Measurements from ENCODE around the gene HLF.

HLF gene

GRCh38 chr17:55286681-55287589, 22.2 kb downstream of the HLF start:
- peaks cover 16% of the 10 kb centered on the region for H3K4me1 Mint-ChIP-seq
- no peak overlapping the region for H3K4me3 Mint-ChIP-seq
- H3K27ac Mint-ChIP-seq = no peak overlapping the region
- CTCF ChIA-PET = no interaction called here
- H3K36me3 Mint-ChIP-seq = no peaks in the 10 kb centered on the region
- H3K9me3 Mint-ChIP-seq = no peaks in the 10 kb centered on the region
- peaks cover 4% of the 10 kb centered on the region for H3K27me3 Mint-ChIP-seq
- no peak for DNase-seq

DNA sequence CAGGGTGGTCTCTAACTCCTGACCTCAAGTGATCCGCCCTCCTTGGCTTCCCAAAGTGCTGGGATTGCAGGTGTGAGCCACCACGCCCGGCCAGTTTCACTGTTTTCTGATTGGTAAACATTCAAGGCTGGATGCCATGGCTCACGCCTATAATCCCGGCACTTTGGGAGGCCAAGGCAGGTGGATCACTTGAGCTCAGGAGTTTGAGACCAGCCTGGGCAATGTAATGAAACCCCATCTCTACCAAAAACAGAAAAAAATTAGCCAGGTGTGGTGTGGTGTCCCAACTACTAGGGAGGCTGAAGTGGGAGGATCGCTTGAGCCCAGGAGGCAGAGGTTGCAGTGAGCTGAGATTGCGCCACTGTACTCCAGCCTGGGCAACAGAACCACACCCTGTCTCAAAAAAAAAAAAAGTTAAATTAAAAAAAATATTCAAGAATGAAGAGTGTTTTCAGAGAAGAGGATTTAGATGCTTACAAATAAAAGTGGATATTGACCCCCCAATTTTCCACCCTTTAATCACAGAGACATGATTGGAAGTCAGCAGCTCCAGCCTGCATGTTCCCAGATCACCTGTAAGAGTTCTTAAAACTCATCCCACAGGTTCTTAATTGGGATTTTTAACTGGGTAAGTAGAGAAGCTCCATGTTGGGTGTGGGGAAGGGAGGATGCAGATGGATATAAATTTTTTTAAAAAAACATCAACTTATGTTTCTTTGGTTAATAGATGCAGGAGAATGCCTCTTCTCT, 23.8 kb downstream of the HLF start:
- DNase-seq = no peak
- CTCF ChIA-PET = interaction anchor here (0.9 kb wide), 1 partner anchor 61 kb away, joined by 3 read pairs; no protein-coding TSS in a partner anchor
- no peaks in the 10 kb centered on the region for H3K9me3 Mint-ChIP-seq
- H3K4me3 Mint-ChIP-seq = no peak overlapping the region
- no peak overlapping the region for H3K27ac Mint-ChIP-seq
- H3K36me3 Mint-ChIP-seq = no peaks in the 10 kb centered on the region
- H3K27me3 Mint-ChIP-seq = peaks cover 4% of the 10 kb centered on the region
- H3K4me1 Mint-ChIP-seq = peaks cover 13% of the 10 kb centered on the region

DNA sequence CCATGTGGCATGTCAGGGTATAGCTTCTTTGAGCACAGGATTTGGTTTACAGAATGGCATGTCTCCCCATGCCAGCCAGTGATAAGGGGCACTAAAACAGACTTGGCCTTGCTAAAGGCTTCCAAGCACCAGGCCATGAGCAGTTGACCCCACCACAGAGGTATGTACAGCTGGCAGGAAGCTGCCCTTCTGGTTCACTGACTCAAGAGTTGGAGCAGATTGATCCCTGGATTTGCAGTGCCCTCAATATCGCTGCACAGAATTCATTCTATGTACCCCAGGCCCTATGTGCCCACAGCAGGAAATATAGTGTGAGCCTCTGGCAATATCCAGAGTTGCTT, 24.3 kb downstream of the HLF start:
- Mint-ChIP-seq H3K27me3 (peaks cover 7% of the 10 kb centered on the region), H3K27ac (no peak overlapping the region), H3K9me3 (no peaks in the 10 kb centered on the region), H3K4me1 (peaks cover 10% of the 10 kb centered on the region), H3K4me3 (no peak overlapping the region), H3K36me3 (no peaks in the 10 kb centered on the region)
- CTCF ChIA-PET = interaction anchor here (0.9 kb wide), 1 partner anchor 61 kb away, joined by 3 read pairs; no protein-coding TSS in a partner anchor
- no peak for DNase-seq

DNA sequence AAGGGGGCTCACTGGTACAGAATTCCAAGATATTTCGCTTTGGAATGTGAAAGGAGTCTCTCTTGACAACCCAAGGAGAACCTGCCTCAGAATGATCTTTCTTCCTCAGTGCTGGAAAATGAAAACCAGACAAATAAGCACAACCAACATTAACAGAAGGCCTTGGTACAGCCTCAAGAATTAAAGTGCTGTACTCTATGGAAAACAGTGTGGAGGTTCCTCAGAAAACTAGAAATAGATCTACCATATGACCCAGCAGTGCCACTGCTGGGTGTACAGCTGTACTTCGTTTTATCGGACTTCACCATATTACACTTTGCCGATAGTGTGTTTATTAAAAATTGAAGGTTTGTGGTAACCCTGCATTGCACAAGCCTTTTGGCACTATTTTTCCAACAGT, 25.2 kb downstream of the HLF start:
- no peaks in the 10 kb centered on the region for H3K36me3 Mint-ChIP-seq
- H3K27ac Mint-ChIP-seq = no peak overlapping the region
- no peak overlapping the region for H3K4me3 Mint-ChIP-seq
- no peak for DNase-seq
- CTCF ChIA-PET = no interaction called here
- H3K27me3 Mint-ChIP-seq = peaks cover 13% of the 10 kb centered on the region
- H3K9me3 Mint-ChIP-seq = no peaks in the 10 kb centered on the region
- peaks cover under 1% of the 10 kb centered on the region for H3K4me1 Mint-ChIP-seq

DNA sequence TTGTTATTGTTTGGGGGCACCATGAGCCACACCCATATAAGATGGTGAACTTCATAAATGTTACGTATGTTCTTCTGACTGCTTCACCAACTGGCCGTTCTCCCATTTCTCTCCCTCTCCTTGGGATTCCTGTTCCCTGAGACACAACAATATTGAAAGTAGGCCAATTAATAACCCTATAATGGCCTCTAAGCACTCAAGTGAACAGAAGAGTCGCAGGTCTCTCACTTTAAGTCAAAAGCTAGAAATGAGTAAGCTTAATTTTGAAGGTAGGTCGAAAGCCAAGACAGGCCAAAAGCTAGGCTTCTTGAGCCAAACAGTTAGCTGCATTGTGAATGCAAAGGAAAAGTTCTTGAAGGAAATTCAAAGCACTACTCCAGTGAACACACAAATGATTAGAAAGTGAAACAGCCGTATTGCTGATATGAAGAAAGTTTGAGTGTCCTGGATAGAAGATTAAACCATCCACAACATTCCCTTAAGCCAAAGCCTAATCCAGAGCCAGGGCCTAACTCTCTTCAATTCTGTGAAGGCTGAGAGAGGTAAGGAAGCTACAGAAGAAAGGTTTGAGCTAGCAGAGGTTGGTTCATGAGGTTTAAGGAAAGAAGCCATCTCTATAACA, 25.8 kb downstream of the HLF start:
- no peak for DNase-seq
- Mint-ChIP-seq H3K27ac (no peak overlapping the region), H3K27me3 (peaks cover 13% of the 10 kb centered on the region), H3K4me3 (no peak overlapping the region), H3K9me3 (no peaks in the 10 kb centered on the region), H3K4me1 (no peaks in the 10 kb centered on the region), H3K36me3 (no peaks in the 10 kb centered on the region)
- CTCF ChIA-PET = no interaction called here

DNA sequence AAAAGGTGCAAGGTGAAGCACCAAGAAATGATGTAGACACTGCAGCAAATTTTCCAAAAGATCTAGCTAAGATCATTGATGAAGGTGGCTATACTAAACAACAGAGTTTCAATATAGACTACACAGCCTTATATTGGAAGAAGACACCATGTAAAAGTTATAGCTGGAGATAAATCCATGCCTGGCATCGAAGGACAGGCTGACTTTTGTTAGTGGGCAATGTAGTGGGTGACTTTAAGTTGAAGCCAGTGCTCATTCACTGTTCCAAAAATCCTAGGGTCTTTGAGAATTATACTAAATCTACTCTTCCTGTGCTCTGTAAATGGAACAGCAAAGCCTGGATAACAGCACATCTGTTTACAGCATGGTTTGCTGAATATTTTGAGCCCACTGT, 26.4 kb downstream of the HLF start:
- no peak overlapping the region for H3K27ac Mint-ChIP-seq
- no peak for DNase-seq
- CTCF ChIA-PET = no interaction called here
- H3K4me1 Mint-ChIP-seq = no peaks in the 10 kb centered on the region
- H3K9me3 Mint-ChIP-seq = no peaks in the 10 kb centered on the region
- H3K4me3 Mint-ChIP-seq = no peak overlapping the region
- no peaks in the 10 kb centered on the region for H3K36me3 Mint-ChIP-seq
- H3K27me3 Mint-ChIP-seq = peaks cover 13% of the 10 kb centered on the region

DNA sequence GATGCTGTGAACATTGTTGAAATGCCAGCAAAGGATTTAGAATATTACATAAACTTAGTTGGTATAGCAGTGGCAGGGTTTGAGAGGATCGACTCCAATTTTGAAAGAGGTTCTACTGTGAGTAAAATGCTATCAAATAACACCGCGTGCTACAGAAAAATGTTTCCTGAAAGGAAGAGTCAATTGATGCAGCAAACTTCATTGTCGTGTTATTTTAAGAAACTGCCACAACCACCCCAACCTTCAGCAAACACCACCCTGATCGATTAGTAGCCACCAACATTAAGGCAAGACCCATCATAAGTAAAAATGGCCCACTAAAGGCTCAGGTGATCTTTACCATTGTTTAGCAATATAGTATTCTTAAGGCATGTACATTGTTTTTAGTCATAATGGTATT, 27.3 kb downstream of the HLF start:
- H3K27me3 Mint-ChIP-seq = peaks cover 13% of the 10 kb centered on the region
- H3K9me3 Mint-ChIP-seq = no peaks in the 10 kb centered on the region
- no peak overlapping the region for H3K27ac Mint-ChIP-seq
- no peak overlapping the region for H3K4me3 Mint-ChIP-seq
- H3K4me1 Mint-ChIP-seq = no peaks in the 10 kb centered on the region
- no peak for DNase-seq
- H3K36me3 Mint-ChIP-seq = no peaks in the 10 kb centered on the region
- CTCF ChIA-PET = interaction anchor here (0.6 kb wide), 1 partner anchor 201 kb away, joined by 3 read pairs; no protein-coding TSS in a partner anchor

DNA sequence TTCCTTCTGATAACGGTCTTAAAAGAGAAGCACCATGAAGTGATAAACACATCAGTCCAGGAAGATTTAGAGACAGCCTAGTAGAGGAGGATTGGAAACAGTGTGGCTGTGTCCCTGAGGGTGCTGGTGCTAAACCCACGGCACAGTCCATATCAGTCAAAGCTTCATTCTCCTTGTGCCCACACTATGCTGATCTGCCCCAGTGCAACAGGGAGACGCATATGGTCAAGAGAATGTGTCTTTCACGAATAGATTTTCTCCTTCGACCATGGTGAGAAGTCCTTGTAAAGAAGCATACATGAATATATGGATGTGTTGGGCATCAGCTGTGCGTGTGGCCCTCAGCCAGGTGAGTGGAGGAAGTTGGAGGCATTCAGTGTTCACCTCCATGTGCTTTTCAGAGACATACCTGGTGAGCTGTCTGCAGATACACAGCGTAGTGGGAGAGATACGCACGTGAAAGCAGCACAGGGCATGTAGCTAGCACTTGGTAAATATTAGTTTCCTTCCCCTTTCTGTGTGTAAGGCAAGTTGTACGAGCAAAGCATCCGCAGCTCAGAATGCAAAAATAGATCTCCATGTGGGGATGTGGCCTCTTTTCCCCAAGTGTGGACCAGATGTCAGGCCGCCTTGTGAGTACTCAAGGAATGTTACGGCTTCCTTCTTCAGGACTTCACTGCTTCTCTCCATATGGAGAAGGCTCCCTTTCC, 29.4 kb downstream of the HLF start:
- CTCF ChIA-PET = interaction anchor here (0.6 to 2.6 kb wide), 6 partner anchors 54 to 301 kb away, joined by 3 to 10 read pairs (median 6); no protein-coding TSS in a partner anchor
- Mint-ChIP-seq H3K4me1 (no peaks in the 10 kb centered on the region), H3K27me3 (peaks cover 13% of the 10 kb centered on the region), H3K27ac (no peak overlapping the region), H3K4me3 (no peak overlapping the region), H3K9me3 (no peaks in the 10 kb centered on the region), H3K36me3 (no peaks in the 10 kb centered on the region)
- DNase-seq = no peak

DNA sequence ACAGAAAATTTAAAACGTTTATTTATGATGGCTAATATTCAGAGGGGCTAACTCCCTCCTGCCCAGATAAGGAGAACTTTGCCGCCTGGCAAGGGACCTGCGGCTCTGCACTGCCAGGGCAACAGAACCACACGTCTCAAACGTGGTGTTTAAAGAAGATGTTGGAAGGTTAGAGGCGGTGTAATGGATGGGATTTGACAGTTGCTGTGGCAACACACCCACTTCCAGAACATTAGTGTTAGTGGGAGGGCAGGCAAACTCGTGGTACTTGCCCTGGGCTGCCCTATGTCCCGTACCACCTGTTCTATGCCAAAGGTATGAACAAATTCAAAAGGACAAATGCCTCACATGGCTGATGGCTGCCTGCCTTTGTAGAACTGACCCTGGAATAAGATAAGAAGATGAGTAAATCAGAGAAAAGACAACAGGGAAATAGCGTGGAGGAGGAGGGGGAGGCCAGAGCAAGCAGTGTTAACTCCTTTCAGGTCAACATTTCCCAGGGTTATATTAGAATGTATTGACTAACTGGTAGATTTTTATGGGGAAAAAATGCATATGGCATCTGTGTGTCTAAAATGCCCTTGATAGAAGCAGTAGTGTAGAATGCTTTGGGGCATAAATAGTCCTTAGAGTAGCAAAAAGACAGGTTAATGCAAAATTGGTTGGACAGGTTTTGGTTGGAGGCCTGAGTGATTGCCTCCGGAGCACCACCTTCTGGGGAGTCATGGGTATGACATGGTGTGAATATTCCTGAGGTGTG, 30.8 kb downstream of the HLF start:
- CTCF ChIA-PET = interaction anchor here (0.6 to 2.7 kb wide), 7 partner anchors 61 to 303 kb away, joined by 3 to 21 read pairs (median 3); no protein-coding TSS in a partner anchor
- Mint-ChIP-seq H3K27ac (no peak overlapping the region), H3K4me3 (no peak overlapping the region), H3K27me3 (peaks cover 17% of the 10 kb centered on the region), H3K9me3 (no peaks in the 10 kb centered on the region), H3K36me3 (no peaks in the 10 kb centered on the region), H3K4me1 (no peaks in the 10 kb centered on the region)
- DNase-seq = peak; percentile 60

DNA sequence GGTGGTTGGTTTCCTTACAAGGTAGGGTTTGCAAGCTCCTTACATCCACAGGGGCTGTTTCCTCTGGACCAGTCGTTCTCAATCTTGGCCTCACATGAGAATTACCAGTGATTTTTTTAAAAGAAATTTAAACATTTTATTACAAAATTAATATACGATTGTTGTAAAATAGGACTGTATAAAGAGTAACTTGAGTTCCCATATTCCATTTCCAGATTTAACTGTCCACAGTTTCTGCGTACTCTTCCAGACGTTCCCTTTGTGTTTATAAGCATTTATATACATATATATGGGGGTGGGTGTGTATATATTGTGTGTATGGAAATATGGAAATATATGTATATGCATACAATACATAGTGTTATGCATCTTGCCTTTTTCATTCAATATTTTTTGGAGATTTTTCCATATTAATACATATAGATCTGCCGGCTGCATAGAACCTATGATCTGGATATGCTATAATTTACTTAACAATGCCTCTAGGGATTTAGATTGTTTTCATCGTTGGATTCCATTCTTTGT, 31.5 kb downstream of the HLF start:
- H3K36me3 Mint-ChIP-seq = no peaks in the 10 kb centered on the region
- DNase-seq = no peak
- no peak overlapping the region for H3K4me3 Mint-ChIP-seq
- H3K27ac Mint-ChIP-seq = no peak overlapping the region
- H3K27me3 Mint-ChIP-seq = peaks cover 17% of the 10 kb centered on the region
- no peaks in the 10 kb centered on the region for H3K4me1 Mint-ChIP-seq
- no peaks in the 10 kb centered on the region for H3K9me3 Mint-ChIP-seq
- CTCF ChIA-PET = interaction anchor here (0.6 to 2.7 kb wide), 6 partner anchors 51 to 304 kb away, joined by 3 to 21 read pairs (median 3); no protein-coding TSS in a partner anchor

DNA sequence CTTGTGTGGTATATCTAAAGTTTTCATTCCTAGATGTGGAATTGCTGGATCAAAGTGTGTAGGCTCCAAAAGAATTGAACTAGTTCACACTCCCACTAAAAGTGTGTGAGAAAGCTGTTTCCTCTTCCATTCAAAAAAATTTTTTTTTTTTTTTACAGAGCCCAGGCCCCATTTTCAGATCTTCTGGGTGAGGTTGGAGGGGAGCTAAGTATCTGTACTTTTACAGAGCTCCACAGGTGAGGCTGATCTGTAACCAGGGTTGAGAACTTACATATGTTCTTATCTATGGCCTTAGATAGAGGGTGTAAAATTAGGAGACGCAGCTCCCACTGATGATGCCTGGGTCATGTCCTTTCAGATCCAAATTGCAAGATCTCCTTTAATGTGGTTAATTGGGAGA, 31.9 kb downstream of the HLF start:
- no peaks in the 10 kb centered on the region for H3K36me3 Mint-ChIP-seq
- no peaks in the 10 kb centered on the region for H3K4me1 Mint-ChIP-seq
- peaks cover 15% of the 10 kb centered on the region for H3K27me3 Mint-ChIP-seq
- no peaks in the 10 kb centered on the region for H3K9me3 Mint-ChIP-seq
- no peak overlapping the region for H3K27ac Mint-ChIP-seq
- CTCF ChIA-PET = interaction anchor here (0.6 to 2.7 kb wide), 7 partner anchors 50 to 304 kb away, joined by 3 to 21 read pairs (median 3); no protein-coding TSS in a partner anchor
- no peak overlapping the region for H3K4me3 Mint-ChIP-seq
- DNase-seq = no peak

DNA sequence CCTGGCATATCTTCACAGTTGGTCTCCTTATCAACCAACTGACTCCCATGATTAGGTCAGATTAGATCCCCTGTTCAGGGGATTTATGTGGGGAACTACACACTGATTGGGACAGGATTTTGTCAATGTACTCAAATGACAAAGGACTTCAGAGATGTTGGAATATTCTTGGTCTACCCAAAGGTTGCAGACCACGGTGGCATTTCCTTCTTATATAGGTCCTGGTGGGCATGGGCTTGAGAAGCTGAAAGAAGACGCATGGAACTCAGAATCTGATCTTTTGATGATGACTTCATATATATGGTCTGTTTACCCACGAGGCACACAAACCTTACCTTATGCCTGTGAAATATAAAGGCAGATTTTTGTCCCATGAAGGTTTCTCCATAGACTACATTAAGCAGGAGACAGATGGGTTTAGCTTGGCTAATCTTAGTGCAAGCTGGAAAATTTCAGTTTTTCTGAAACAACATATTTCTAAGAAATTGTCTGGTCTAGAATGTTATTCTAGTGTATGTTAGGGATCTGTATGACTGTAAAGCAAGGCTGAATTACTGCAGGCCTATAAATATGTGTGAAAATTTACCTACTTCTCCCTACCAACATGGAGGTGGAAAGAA, 33.5 kb downstream of the HLF start:
- Mint-ChIP-seq H3K9me3 (no peaks in the 10 kb centered on the region), H3K4me1 (no peaks in the 10 kb centered on the region), H3K36me3 (no peaks in the 10 kb centered on the region), H3K4me3 (no peak overlapping the region), H3K27ac (no peak overlapping the region), H3K27me3 (peaks cover 12% of the 10 kb centered on the region)
- CTCF ChIA-PET = interaction anchor here (1.4 to 2.7 kb wide), 3 partner anchors 58 to 306 kb away, joined by 4 to 21 read pairs (median 5); no protein-coding TSS in a partner anchor
- DNase-seq = no peak

Measured in activated naive CD4-positive, alpha-beta T cell treated with anti-CD3 and anti-CD28 coated beads, Interleukin-2, amount 10 ng/mL, durations not matched to agents 7 days and 5 days (primary cell).